Liver (tissue), 9 donors: ENCODE results near the gene PSMB11. TPM values are rescaled to one million over a fixed set of nuclear protein-coding genes. Genes with fewer than 3 reads are reported as not detected.

Experiments used
- DNase-seq: peaks from one replicate; pipeline ENCODE4 v3.0.0-alpha.2; 2017; ENCODE audit warnings: low spot score
- H3K27ac ChIP-seq, 2 donors: one replicate each; pipeline ENCODE4 v1.7.0; 2013; ENCODE audit warnings: inconsistent platforms in 2 of 2, low read length in 2 of 2, control low read depth in 1 of 2, low read depth in 1 of 2, mild to moderate bottlenecking in 1 of 2
- H3K27me3 ChIP-seq, 4 donors: one replicate each; pipeline versions ENCODE4 v1.6.1 to v1.7.0; 2013; ENCODE audit warnings: low read length in 3 of 4, inconsistent platforms in 1 of 4, mild to moderate bottlenecking in 1 of 4, moderate library complexity in 1 of 4; ENCODE audit not compliant: control insufficient read depth in 4 of 4, insufficient read depth in 4 of 4
- H3K36me3 ChIP-seq, 4 donors: one replicate each; pipeline versions ENCODE4 v1.6.1 to v1.7.0; 2013; ENCODE audit warnings: low read length in 3 of 4, mild to moderate bottlenecking in 3 of 4, low read depth in 1 of 4, moderate library complexity in 1 of 4; ENCODE audit not compliant: control insufficient read depth in 4 of 4, insufficient read depth in 3 of 4
- H3K4me1 ChIP-seq, 4 donors: one replicate each; pipeline versions ENCODE4 v1.6.1 to v1.7.0; 2013; ENCODE audit warnings: low read length in 3 of 4, mild to moderate bottlenecking in 3 of 4, moderate library complexity in 1 of 4; ENCODE audit not compliant: control insufficient read depth in 4 of 4, insufficient read depth in 4 of 4
- H3K4me3 ChIP-seq, 3 donors: one replicate each; pipeline versions ENCODE4 v1.6.1 to v1.7.0; 2013; ENCODE audit warnings: low read length in 3 of 3, control low read depth in 1 of 3, low read depth in 1 of 3, mild to moderate bottlenecking in 1 of 3
- H3K9ac ChIP-seq, 2 donors: one replicate each; pipeline ENCODE4 v1.7.0; 2013; ENCODE audit warnings: low read length in 2 of 2, mild to moderate bottlenecking in 2 of 2, moderate library complexity in 2 of 2, control low read depth in 1 of 2, low read depth in 1 of 2
- H3K9me3 ChIP-seq, 4 donors: one replicate each; pipeline versions ENCODE4 v1.6.1 to v1.7.0; 2013; ENCODE audit warnings: low read length in 3 of 4; ENCODE audit not compliant: control insufficient read depth in 4 of 4
- ATF3 ChIP-seq: IDR thresholded peaks from 2 replicates; pipeline ENCODE4 v1.6.1; 2016; ENCODE audit warnings: antibody characterized with exemption
- CTCF ChIP-seq: fragments of 150-350 bp; IDR thresholded peaks from 2 replicates; pipeline ENCODE4 v1.5.1; 2017; ENCODE audit warnings: improper control_type of control experiment, low read depth, low read length; ENCODE audit not compliant: missing input control
- FOXA1 ChIP-seq: IDR thresholded peaks from 2 replicates; pipeline ENCODE4 v1.6.1; 2016; ENCODE audit warnings: antibody characterized with exemption
- FOXA2 ChIP-seq: IDR thresholded peaks from 2 replicates; pipeline ENCODE4 v1.6.1; 2016; ENCODE audit warnings: antibody characterized with exemption
- GABPA ChIP-seq, 2 donors: IDR thresholded peaks in 1 of 2; conservative IDR thresholded peaks in 1 of 2; 2 replicates each; pipeline ENCODE4 v1.6.1; 2016; ENCODE audit warnings: antibody characterized with exemption in 2 of 2, mild to moderate bottlenecking in 1 of 2, moderate library complexity in 1 of 2
- HNF4A ChIP-seq, 2 donors: conservative IDR thresholded peaks; 2 replicates each; pipeline ENCODE4 v1.6.1; 2016; ENCODE audit warnings: antibody characterized with exemption in 2 of 2, mild to moderate bottlenecking in 2 of 2
- HNF4G ChIP-seq: IDR thresholded peaks from 2 replicates; pipeline ENCODE4 v1.6.1; 2016; ENCODE audit warnings: antibody characterized with exemption
- JUND ChIP-seq, 2 donors: IDR thresholded peaks; 2 replicates each; pipeline ENCODE4 v1.6.1; 2016; ENCODE audit warnings: antibody characterized with exemption in 2 of 2
- MAX ChIP-seq: IDR thresholded peaks from 2 replicates; pipeline ENCODE4 v1.6.1; 2016; ENCODE audit warnings: antibody characterized with exemption
- RAD21 ChIP-seq, 2 donors: IDR thresholded peaks; 2 replicates each; pipeline ENCODE4 v1.6.1; 2016; ENCODE audit warnings: antibody characterized with exemption in 2 of 2, mild to moderate bottlenecking in 2 of 2
- REST ChIP-seq: IDR thresholded peaks from 2 replicates; pipeline ENCODE4 v1.6.1; 2016; ENCODE audit warnings: antibody characterized with exemption, mild to moderate bottlenecking
- RXRA ChIP-seq, 2 donors: IDR thresholded peaks; 2 replicates each; pipeline ENCODE4 v1.6.1; 2017 to 2018; ENCODE audit warnings: antibody characterized with exemption in 2 of 2, mild to moderate bottlenecking in 1 of 2
- SP1 ChIP-seq: IDR thresholded peaks from 2 replicates; pipeline ENCODE4 v1.6.1; 2018; ENCODE audit warnings: antibody characterized with exemption, mild to moderate bottlenecking
- TAF1 ChIP-seq: conservative IDR thresholded peaks from 2 replicates; pipeline ENCODE4 v1.6.1; 2016; ENCODE audit warnings: antibody characterized with exemption, mild to moderate bottlenecking
- YY1 ChIP-seq: IDR thresholded peaks from 2 replicates; pipeline ENCODE4 v1.6.1; 2016; ENCODE audit warnings: antibody characterized with exemption, mild to moderate bottlenecking
- ZBTB33 ChIP-seq: IDR thresholded peaks from 2 replicates; pipeline ENCODE4 v1.6.1; 2016; ENCODE audit warnings: antibody characterized with exemption
- WGBS: extraction: QIAGEN DNeasy Blood & Tissue Kit; methylation state at CpG from one replicate; pipeline ENCODE4 v1.1.7; 2013; 5-methylcytosine and 5-hydroxymethylcytosine counted together
- polyA plus RNA-seq, 2 donors: library from polyadenylated mRNA; stranded (reverse) in 1 of 2; unstranded in 1 of 2; fragments of 200-250 nt in 1 of 2; fragments of >200 nt in 1 of 2; fragmentation: Nextera tagmentation in 1 of 2; extraction: Ambion mirVana in 1 of 2; gene quantifications; one replicate each; pipeline versions ENCODE4 v1.2.1 to v1.2.3, GENCODE V29; 2013 to 2015
- total RNA-seq, 2 donors: library from RNA; depleted of rRNA; stranded (reverse); fragments of >200 nt; gene quantifications; one replicate each; pipeline ENCODE4 v1.2.3, GENCODE V29; 2014
- donor health status: healthy.
- donor health status: healthy.
- donor health status: healthy.
- donor health status: healthy.
- donor health status: healthy.

Gene PSMB11
- total and polyA plus RNA-seq, 4 donors: not detected

GRCh38 chr14:23017091-23017490, 24.9 kb upstream of the PSMB11 start:
- H3K9ac ChIP-seq: no peak overlapping the region
- H3K27ac ChIP-seq: no peak overlapping the region
- no peaks in the 10 kb centered on the region for H3K27me3 ChIP-seq
- H3K36me3 ChIP-seq: no peaks in the 10 kb centered on the region
- no peak for DNase-seq
- H3K4me1 ChIP-seq: no peaks in the 10 kb centered on the region
- H3K4me3 ChIP-seq: no peak overlapping the region
- TF ChIP-seq RXRA (IDR thresholded peaks at IDR 0.05) (no peak), YY1 (no peak), RAD21 (IDR thresholded peaks at IDR 0.05) (no peak), CTCF (no peak), TAF1 (no peak), ATF3 (no peak), FOXA2 (no peak), FOXA1 (no peak), ZBTB33 (no peak), HNF4G (no peak), HNF4A (conservative IDR thresholded peaks at IDR 0.05) (no peak), GABPA (IDR thresholded peaks at IDR 0.05 in 1 of 2, conservative IDR thresholded peaks at IDR 0.05 in 1 of 2) (no peak), SP1 (no peak), REST (no peak), JUND (IDR thresholded peaks at IDR 0.05) (no peak), MAX (no peak)
- 86% methylated on average over 5 of the region's 5 CpGs for WGBS
- H3K9me3 ChIP-seq: no peaks in the 10 kb centered on the region

- Histone ChIP-seq H3K4me1 (no peaks in the 10 kb centered on the region), H3K9me3 (no peaks in the 10 kb centered on the region), H3K9ac (no peak overlapping the region), H3K27ac (no peak overlapping the region), H3K4me3 (no peak overlapping the region), H3K27me3 (no peaks in the 10 kb centered on the region), H3K36me3 (no peaks in the 10 kb centered on the region)
- DNase-seq: no peak
- TF ChIP-seq RXRA (IDR thresholded peaks at IDR 0.05) (no peak), HNF4G (no peak), ATF3 (no peak), FOXA2 (no peak), RAD21 (IDR thresholded peaks at IDR 0.05) (no peak), REST (no peak), CTCF (no peak), HNF4A (conservative IDR thresholded peaks at IDR 0.05) (no peak), YY1 (no peak), SP1 (no peak)
Measured at GRCh38 chr14:23018107-23018506, 23.9 kb upstream of the PSMB11 start.
